Esophagus squamous epithelium (tissue), 4 donors: Measurements from ENCODE around the gene TOP2A.

ENCODE experiments used
- POLR2A ChIP-seq, 4 donors: fragments of 450-650 bp; IDR thresholded peaks; one replicate each; pipeline ENCODE4 v1.6.1; 2017; ENCODE audit warnings: antibody characterized with exemption in 4 of 4, mild to moderate bottlenecking in 4 of 4, moderate library complexity in 3 of 4
- TF ChIP-seq, protein P1 (sequence below), 6 experiments: fragments of 450-650 bp in 4 of 6; fragments of 200-600 bp in 2 of 6; sonication (generic) in 2 of 6; IDR thresholded peaks; one replicate each; pipeline ENCODE4 v1.5.1; 2016 to 2019; ENCODE audit warnings: antibody characterized with exemption in 6 of 6, mild to moderate bottlenecking in 4 of 6, moderate library complexity in 4 of 6

DNA sequence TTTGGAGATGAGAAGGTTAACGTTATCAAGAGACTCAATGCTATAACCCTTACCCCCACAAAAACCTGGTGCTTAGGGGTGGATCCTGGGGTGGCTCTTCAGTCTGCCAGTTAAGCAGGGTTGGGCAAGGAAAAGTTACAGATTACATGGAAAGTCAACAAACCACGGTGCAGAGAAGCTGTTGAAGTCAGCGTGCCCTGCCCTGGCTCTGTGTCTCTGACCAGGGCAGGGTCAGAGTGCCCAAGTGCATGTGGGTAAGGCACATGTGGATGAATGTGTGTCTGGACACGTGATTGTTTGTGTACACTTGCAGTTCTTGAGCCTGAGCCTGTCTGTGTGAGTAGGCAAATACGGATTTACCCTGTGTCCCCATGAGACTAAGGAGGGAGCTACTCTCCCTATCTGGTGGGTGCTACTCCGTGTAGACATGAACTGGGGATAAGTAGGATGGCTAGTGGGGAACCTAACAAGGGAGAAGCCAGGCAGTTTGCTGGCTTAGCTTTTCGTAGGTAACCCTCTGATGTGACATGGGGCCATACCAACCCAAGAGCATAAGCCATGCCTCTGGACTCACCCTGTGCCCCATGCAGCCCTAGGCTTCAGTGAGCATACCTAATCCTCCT, 31.1 kb upstream of the TOP2A start:
- no peak for TF ChIP-seq POLR2A (IDR thresholded peaks at IDR 0.05)
- TF ChIP-seq, protein P1, sequence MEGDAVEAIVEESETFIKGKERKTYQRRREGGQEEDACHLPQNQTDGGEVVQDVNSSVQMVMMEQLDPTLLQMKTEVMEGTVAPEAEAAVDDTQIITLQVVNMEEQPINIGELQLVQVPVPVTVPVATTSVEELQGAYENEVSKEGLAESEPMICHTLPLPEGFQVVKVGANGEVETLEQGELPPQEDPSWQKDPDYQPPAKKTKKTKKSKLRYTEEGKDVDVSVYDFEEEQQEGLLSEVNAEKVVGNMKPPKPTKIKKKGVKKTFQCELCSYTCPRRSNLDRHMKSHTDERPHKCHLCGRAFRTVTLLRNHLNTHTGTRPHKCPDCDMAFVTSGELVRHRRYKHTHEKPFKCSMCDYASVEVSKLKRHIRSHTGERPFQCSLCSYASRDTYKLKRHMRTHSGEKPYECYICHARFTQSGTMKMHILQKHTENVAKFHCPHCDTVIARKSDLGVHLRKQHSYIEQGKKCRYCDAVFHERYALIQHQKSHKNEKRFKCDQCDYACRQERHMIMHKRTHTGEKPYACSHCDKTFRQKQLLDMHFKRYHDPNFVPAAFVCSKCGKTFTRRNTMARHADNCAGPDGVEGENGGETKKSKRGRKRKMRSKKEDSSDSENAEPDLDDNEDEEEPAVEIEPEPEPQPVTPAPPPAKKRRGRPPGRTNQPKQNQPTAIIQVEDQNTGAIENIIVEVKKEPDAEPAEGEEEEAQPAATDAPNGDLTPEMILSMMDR (IDR thresholded peaks at IDR 0.05): no peak
